MV-4-11 (cell line): ENCODE results near the gene TSPAN18.
A peak's percentile ranks its signal among the peaks of the same experiment; 100 is the strongest.

Source experiments
- DNase-seq: peaks from one replicate; lab custom pipeline; 2025; lab: John Stamatoyannopoulos, UW

The TSPAN18 gene

DNA sequence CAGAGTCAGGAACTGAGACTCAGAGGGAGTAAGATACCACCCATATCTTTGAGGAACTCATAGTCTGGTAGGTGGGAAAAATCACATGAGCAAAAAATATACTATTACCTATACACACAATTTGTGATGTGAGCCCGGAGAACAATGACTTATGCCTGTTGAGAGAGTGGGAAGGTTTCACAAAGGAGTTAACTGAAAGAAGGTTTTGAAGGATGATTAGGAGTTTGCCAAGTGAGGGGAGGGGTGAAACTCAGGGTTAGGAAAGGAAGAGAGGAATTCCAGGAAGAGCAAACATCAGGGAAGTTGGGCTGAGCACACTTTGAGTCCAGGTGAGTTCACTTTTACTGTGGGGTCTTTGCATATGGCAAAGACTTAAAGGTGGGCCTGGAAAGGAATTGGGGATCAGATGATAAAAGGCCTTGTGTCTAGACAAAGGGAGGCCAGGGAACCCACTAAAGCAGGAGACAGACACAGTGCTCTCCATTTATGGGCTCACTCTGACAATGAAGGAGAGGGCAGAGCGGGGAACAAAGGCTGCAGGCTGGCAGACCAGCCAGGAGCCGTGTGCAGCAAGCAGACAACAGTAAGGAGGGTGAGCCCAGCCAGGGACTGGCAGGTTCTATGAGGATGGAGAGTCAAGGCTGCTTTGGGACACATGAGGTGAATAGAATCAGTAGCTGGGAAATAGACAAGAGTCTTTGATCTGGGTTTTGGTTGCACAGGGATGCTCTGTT, 33.1 kb downstream of the TSPAN18 start:
- no peak for DNase-seq

DNA sequence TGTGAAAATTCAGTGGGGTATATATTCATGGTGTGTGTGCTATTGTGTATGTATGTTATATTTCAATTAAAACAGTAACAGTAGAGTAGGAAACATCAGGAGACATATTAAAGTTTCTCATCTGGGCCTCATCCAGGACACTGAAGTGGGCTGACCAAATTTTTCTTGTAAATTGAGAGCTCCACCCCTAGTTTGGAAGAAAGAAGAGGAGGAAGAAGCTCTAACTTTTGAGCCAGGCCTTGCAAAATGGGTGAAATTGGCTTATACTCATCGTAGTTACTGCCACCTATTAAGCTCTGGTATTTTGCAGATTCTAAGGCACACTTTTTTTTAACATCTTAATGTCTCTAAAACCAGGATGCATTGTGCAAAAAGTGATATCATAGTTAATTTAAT, 33.7 kb downstream of the TSPAN18 start:
- DNase-seq, result no peak

DNA sequence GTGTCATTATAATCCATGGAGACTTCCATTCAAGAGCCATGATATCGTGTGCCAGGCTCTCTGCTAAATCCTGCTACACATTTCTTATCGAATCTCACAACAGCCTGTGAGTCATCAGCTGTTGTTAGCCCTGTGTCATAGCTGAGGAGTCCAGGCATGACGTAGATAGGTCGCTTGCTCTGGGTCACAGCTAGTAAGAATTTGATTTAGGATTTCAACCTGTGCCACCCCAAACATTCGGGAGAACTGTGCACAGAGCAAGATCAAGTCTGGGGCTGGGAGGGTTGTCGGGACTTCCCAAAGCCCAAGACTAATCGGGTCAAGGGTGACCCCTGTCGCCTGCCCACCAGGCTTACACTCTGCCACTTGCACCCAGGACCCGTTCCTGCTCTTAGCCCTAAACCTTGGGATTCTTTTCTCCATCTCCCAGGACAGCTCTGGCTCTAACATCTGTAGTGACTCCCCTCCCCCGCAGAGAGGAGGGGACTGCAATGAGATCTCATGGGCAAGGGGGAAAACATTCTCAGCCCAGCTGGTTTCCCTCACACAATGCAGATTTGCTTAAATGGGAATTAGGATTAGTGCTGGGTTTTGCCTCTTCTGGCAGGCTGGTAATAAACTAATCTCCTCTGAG, 34.3 kb downstream of the TSPAN18 start:
- no peak for DNase-seq

DNA sequence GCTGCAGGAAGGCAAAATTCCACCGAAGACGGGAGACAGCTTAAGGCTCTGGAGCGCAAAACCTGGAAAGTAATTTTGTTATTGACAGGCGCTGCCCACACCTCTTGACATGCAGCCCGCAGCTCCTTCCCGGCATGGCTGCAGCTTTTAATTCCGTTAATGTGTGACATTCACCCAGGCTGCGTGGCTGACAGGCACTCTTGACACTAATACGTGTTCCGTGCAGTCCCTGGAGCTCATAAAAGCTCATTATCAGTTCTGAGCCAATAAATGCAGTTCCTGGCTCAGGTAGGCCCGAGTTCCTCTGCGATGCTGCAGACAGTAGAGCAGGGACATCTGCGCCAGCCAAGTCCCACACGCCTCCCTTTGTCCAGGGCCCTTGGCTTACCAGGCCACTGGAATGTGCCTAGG, 34.8 kb downstream of the TSPAN18 start:
- no peak for DNase-seq

DNA sequence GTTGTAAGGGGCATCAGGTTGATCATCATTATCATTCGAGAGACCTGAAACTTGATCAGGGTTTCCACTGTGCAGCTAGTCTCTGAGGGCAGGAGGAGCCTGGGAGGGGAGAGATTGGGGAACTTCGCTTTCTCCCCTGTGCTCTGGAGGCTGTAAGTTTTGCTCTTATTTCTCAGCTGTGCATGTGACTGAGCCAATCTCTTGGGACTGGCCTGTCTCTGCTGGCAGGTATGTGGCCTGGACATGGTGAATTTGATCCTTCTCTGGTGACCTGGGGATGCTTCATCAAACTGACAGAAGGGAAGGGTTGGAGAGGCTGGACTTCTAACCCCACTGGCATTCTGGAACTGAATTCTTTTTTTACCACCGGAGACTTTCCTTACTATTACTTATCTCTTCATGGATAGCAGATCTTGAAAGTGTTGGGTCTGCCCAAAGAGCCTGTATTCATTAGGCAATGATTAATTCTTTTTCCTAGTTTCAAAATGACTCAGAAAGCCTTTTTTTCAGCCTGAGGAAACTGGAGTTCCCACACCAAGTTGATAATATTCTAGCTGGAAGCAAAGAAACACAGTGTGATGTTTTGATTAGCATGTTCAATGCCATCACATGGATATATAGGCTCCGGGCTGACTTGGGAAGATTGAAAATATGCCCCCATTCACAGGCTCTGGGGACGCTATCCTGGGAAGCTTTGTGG, 36.5 kb downstream of the TSPAN18 start:
- DNase-seq, result no peak

DNA sequence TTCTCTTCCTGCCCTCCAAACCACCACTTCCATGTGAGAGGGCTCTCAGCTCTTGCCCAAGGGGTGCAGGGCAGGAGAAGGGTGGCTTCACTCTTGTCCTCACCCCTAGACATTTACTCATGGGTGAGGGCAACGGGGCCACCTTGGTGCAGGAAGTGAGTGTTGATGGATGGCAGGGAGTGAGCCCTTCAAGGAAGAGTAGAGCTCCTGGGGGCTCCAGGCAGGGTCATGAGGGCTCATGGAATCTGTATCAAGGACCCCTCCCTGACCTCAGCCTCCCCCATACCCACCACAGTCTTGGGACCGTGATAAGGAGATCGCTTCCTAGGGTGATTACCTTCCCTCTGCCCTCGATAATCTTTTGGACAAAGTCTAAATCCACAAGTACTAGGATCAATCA, 37.8 kb downstream of the TSPAN18 start:
- no peak for DNase-seq

DNA sequence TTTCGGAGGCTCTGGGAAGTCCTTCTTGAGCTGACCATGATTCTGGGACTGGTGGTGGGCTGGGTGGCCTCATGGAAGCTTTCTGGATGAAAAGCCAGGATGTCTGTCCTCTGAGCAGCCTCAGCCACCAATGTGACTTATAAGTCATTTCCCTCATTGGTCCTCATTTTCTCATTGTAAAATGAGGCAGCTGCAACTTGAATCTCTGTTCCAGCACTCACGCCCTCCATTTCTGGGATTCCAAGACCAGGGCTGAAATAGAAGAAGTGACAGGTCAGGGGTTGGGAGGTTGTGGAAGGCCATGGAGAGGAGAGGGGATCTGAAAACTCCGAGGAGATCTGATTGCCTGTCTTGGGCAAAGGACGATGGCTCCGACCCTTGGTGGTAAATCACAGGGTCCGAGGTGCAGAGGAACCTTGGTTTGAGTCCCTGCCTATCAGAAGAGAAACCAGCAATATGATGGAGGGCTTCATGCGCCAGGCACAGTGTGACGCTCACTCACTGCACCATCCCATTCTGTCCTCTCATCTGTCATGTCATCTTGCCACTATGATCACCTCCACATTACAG, 38.3 kb downstream of the TSPAN18 start:
- no peak for DNase-seq

DNA sequence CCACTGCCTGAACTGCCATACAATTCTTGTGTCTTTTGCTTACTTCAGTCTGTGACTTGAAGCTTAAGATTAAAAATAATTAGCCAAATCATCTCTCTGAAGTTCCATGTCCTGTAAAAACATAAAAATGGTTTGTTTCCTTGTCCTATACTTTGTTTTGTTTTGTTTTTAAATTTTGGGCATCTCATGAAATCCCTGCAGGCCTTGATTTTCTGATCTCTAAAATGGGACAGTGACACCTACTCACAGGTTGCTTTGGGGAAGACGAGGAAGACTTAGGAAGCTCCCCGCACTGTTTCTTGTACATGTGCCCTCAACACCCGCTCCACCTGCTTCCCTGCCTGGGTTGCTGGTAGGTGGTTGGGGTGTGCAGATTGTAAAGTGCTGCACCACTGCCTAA, 38.9 kb downstream of the TSPAN18 start:
- no peak for DNase-seq

DNA sequence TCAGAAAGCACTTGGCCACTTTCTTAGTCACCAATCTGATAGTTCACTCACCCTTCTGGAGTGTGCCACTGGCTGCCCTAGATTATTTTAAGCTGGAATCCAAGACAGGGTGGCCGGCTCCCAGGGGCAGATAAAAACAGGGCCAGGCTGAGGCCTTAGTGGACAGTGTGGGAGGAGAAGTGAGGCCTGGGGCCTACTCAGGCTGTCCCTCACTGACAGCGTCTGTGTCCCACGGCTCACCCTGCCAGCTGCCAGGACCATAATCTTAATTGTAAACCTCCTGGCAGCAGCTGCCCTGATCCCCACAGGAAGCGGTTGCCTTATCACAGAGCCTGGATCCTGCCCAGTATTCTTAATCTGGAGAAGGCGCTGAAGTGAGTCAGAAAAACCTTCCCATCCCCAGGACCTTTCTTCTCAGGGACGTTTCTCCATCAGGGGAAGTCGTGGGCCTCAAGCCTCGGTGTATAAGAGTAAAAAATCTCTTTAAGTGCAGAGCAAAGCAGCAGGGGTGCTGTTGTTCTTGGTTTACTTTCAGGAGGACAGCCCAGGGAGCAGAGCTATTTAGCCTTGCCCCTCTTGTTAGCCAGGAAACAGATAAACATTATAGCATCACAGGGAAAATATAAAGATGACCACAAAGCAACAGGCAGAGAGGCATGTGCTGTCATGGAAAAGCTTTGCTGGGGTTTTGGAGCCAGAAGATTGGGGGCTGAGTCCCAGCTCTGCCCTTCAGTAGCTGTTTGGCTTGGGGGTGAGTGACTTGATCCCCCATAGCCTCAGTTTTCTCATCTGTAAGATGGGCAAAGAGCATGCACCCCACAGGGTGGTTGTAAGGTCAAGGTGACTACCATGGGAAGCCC, 39.6 kb downstream of the TSPAN18 start:
- peak; percentile 29 for DNase-seq

DNA sequence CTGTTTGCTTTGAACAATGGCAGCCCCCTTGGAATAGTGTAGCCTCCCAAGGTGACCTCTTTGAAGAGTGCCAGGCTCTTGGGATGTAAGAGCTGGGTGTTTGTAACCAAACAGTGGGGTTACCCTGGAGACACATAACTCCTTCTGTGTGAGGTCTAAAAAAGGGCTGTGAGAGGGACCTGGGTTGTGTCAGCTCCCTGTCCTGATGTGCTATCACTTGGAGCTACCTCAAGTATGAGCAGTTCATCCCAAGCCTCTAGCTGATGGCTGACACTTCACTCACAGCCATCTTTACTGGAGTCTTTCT, 40.2 kb downstream of the TSPAN18 start:
- no peak for DNase-seq

DNA sequence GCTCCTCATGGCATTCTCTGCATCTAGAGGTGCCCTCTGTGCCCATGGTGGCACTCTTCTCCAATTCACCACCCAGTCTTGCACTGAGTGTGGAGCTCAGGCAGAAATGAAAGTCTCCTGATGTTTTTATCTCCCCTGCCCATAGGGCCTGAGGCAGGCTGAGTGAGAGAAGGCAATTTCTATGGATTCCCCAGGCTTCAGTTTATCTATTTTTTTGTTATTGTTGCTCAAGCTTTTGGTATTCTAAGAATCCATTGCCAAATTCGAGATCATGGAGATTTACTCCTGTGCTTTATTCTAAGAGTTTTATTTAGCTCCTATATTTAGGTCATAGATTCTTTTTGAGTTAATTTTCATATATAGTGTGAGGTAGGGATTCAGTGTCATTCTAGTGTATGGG, 40.7 kb downstream of the TSPAN18 start:
- DNase-seq, result no peak

DNA sequence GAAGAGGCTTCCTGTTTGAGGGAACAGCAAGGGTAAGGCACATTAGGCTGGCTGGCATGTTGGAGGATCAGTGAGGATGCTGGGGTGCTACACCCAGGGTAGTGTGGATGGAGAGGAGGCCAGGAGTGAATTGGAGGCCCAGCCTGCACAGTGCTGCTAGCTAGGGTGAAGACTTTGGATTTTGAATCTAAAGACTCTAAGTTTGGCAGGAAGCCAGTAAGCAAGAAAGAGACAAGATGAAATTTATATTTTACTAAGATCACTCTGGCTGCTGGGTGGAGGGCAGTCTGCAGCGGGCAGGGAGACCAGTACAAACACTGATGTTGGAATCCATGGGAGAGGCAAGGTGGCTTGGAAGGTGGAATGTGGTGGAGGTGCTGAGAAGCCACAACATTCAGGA, 43.6 kb downstream of the TSPAN18 start:
- no peak for DNase-seq

DNA sequence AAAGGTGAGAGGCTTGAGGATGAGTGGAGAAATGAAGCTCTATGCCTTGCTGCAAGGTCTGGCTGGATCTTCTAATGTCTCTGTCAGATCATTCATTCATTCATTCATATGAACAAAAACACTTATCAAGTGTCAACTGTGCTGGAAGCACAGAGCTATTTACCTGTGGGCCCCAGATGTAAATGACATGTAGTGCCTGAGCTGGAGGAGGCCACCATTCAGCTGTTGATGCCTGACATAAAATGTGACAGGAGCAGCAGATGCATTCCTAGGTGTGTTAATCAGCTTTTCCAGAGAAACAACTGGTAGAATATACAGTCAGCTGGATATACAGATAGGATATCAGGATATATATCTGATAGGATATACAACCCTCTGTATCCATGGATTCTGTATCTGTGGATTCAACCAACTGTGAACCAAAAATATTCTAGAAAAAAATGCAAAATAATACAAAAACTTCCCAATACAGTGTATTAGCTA, 44.5 kb downstream of the TSPAN18 start:
- DNase-seq, result no peak

DNA sequence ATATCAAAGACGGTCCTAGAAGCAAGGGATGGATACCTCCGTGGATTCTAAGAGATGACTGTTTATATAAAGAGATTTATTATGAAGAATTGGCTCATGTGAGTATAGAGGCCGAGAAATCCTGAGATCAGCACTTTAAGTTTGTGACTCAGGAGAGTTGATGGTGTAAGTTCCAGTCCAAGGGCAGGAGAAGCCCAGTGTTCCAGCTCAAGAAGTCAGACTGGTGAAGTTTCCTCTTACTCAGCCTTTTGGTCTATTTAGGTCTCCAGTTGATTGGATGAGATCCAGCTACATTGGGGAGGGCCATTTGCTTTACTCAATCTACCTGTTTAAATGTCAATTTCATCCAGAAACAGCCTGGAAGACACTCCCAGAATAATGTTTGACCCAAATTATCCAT, 45.1 kb downstream of the TSPAN18 start:
- no peak for DNase-seq

DNA sequence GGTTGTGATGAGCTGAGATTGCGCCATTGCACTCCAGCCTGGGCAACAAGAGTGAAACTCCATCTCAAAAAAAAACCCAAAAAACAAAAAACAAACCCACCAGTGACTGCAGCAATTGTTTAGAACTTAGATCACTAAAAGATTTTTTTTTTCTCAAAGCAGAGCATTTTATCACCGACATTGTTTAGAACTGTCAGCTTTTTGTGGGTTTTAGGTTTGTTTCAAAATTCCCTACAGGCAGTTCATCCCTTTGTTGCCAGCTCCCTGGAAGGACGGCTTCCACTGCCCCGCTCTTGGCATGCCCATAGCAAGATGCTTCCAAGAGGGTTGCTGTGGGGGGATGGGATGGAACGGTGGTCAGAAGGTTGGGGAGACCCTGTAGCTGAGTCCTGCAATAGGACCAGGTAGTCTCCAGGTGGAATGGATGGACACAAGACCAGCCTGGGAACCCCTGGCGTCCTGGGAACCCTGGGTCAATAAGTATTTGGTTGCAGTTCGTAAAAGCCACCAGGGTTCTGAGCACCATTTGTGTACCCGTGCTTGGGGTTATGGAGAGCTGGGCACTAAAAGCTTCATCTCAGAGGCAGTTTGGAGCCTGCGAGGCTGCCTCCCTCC, 46.7 kb downstream of the TSPAN18 start:
- no peak for DNase-seq

DNA sequence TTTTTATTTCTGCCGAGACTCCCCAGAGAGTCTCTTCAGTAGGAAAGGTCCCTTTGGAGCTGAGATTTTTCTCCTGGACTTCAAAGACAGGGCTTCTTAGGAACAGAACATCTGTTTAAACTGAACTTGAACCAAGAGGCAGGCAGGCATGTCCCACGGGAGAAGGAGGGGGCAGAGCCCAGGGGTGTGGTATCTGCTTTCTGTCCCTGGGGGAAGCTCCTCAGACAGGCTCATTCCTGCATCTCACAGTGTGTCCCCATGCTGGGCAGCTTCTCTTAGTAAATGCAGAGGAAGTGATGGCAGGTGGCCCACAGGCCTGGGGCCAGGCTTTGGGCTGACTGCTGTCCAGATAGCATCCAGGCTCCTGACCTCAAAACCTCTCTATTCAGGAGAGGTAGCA, 47.3 kb downstream of the TSPAN18 start:
- no peak for DNase-seq

DNA sequence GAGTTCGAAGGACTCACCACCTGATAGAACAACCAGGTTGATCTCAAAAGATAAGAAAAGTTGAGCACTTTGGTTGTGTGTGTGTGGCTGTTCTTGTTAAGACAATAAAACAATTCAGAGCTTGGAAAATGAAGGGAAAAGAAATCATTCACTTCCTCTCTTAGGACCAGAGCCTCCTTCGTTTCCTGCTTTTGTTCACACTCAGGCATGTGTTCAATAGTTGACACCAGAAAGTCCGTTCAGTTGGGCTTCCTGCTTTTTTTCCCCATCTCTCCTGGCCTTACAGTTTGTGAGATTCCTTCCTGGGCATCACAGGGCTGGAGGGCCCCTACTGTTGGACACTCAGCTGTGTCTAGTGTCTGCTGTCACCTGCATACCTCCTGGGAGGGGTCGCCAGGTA, 48.0 kb downstream of the TSPAN18 start:
- no peak for DNase-seq

DNA sequence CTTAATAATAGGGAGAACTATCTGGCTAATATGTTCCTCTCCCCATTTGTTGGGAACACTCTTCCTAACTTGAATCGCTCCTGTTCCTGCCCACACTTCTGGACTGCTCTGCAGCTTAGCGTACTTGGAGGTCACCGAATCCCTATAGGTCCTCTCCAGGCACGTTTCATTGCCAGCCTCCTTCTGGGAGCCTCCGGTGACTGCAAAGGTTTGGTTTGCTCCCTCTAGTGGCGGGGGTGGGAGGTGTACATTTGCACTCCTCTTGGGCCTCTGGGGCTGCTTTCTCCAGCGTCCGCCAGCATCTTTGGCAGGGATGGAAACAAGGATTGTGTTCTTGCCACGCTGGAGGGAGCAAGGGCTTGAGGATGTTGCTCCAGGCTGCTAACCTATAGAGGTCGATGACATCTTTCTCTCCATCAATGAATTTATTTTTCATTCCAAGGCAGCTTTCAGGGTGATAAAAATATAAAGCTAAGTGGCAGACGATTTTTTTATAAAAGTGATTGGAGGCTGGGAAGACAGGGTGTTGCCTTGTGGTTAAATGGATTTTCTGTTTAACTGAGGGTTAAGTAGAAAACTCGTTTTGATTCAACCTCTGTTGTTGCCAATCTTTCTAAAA, 48.7 kb downstream of the TSPAN18 start:
- peak; percentile 52 for DNase-seq

DNA sequence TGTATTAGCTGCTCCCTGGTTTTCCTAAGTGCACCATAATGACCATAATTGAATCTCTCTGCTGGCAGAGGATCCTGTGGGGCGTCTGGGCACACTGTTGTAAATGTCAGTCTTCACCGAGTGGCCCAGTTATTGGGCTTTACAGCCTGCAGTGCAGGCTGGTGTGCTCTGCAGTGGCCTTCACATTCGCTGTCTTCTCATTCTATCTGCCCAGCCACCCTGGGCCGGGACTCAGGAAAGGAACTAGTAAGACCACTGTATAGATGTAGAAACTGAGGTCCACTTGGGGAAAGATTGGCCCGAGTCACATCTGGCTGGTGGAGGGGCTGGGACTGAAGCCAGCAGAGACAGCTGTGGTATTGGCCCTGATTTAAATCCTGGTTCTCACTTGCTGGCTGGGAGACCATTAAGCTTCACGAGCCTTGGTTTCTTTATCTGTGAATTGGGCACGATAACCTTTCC, 49.3 kb downstream of the TSPAN18 start:
- DNase-seq, result no peak

DNA sequence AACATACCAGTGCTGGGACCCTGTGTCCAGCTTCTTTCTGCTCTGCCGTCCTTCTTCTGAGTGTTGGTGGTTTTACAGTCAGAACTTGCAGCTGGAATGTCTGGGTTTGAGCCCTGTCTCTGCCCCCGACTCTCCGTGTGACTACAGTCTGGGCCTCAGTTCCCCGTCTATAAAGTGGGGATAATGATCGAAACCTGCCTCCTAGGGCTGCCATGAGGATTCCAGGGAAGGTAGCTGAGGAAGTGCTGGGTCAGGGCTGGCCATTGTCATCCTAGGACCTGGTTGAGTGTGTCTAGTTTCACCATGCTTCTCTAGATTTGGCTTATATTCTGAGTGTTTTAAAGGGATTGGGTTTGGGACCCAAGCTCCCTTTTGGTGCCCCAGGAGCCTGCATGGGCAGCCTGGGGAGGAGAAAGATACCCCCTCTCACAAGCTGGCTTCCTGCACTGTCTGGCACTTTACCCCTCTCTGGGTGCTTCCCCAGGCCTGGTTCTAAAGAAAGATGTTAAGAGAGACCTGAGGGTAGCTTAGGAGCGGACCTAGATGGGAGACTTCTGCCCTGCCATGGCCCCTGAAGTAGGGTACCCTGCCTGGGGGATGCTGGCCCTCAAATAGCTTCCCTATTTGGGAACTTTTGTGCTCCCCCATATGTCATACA, 49.9 kb downstream of the TSPAN18 start:
- DNase-seq, result no peak
